ENCODE measurements around the gene ESYT2.

DNA sequence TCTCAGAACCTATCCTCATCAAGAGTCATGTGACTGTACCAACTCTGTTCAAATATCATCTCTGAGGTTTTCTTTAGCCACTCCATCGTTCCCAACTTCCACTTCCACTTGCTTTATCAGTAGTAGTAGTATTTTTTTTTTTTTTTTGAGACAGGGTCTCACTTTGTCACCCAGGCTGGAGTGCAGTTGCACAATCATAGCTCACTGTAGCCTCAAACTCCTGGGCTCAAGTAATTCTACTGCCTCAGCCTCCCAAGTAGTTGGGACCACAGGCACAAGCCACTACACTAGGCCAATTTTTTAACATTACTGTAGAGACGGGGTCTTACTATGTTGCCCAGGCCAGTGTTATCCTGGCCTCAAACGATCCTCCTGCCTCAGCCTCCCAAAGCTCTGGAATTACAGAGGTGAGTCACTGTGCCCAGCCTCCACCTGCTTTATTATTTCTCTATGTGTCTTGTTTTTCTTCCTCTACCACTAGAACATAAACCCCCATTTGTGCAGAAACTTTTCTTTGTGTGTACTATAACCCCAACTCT is 130.6 kb downstream of the ESYT2 start:
- TF ChIP-seq, protein P1, sequence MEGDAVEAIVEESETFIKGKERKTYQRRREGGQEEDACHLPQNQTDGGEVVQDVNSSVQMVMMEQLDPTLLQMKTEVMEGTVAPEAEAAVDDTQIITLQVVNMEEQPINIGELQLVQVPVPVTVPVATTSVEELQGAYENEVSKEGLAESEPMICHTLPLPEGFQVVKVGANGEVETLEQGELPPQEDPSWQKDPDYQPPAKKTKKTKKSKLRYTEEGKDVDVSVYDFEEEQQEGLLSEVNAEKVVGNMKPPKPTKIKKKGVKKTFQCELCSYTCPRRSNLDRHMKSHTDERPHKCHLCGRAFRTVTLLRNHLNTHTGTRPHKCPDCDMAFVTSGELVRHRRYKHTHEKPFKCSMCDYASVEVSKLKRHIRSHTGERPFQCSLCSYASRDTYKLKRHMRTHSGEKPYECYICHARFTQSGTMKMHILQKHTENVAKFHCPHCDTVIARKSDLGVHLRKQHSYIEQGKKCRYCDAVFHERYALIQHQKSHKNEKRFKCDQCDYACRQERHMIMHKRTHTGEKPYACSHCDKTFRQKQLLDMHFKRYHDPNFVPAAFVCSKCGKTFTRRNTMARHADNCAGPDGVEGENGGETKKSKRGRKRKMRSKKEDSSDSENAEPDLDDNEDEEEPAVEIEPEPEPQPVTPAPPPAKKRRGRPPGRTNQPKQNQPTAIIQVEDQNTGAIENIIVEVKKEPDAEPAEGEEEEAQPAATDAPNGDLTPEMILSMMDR (IDR thresholded peaks at IDR 0.05) = no peak
- TF ChIP-seq POLR2A (IDR thresholded peaks at IDR 0.05) = no peak
